GM23338 (cell line): ENCODE data around the gene MOV10. TPM values are rescaled to one million over a fixed set of nuclear protein-coding genes. Genes with fewer than 3 reads are reported as not detected.

Experiments
- ATAC-seq: fragments of 200-7000 bp; cut with Tn5 transposase; 3 replicates; pipeline ENCODE4 v1.9.1; 2020
- DNase-seq: peaks from one replicate; pipeline ENCODE4 v3.0.0-alpha.2; 2015; ENCODE audit warnings: low spot score
- H2AFZ ChIP-seq: fragments of 200-600 bp; sonication (generic); 2 replicates; pipeline ENCODE4 v1.8.0; 2016; ENCODE audit warnings: antibody characterized with exemption, mild to moderate bottlenecking, moderate library complexity
- H3F3A ChIP-seq: fragments of 200-600 bp; sonication (generic); replicated peaks from 2 replicates; pipeline ENCODE4 v1.8.0; 2017; ENCODE audit warnings: antibody characterized with exemption, mixed run types, low read depth
- H3K27ac ChIP-seq: fragments of 200-600 bp; sonication (generic); 2 replicates; pipeline ENCODE4 v1.6.1; 2016; ENCODE audit warnings: low read depth
- H3K27me3 ChIP-seq: fragments of 200-600 bp; sonication (generic); 2 replicates; pipeline ENCODE4 v1.8.0; 2016; ENCODE audit warnings: mild to moderate bottlenecking, mixed run types, moderate library complexity; ENCODE audit not compliant: insufficient read depth
- H3K36me3 ChIP-seq: fragments of 200-600 bp; sonication (generic); 2 replicates; pipeline ENCODE4 v1.8.0; 2016; ENCODE audit warnings: mild to moderate bottlenecking; ENCODE audit not compliant: insufficient read depth
- H3K4me1 ChIP-seq: fragments of 200-600 bp; sonication (generic); 2 replicates; pipeline ENCODE4 v1.8.0; 2016; ENCODE audit warnings: mild to moderate bottlenecking, moderate library complexity; ENCODE audit not compliant: insufficient read depth
- H3K4me2 ChIP-seq: fragments of 200-600 bp; sonication (generic); 2 replicates; pipeline ENCODE4 v1.7.1; 2017; ENCODE audit warnings: mixed run types
- H3K4me3 ChIP-seq: fragments of 200-600 bp; sonication (generic); 2 replicates; pipeline ENCODE4 v1.6.1; 2016; ENCODE audit warnings: mixed run types
- H3K79me2 ChIP-seq: fragments of 200-600 bp; sonication (generic); replicated peaks from 2 replicates; pipeline ENCODE4 v1.8.0; 2017; ENCODE audit warnings: mild to moderate bottlenecking; ENCODE audit not compliant: insufficient read depth
- H3K9me2 ChIP-seq: fragments of 200-600 bp; sonication (generic); 2 replicates; pipeline ENCODE4 v1.8.0; 2017; ENCODE audit not compliant: insufficient read depth
- H4K20me1 ChIP-seq: fragments of 200-600 bp; sonication (generic); replicated peaks from 2 replicates; pipeline ENCODE4 v1.8.0; 2017; ENCODE audit warnings: mild to moderate bottlenecking; ENCODE audit not compliant: insufficient read depth
- H3K27ac Mint-ChIP-seq: 2 replicates; pipeline ENCODE4 v1.8.0; 2020; ENCODE audit warnings: inconsistent platforms, mild to moderate bottlenecking, moderate library complexity, mixed read lengths
- H3K27me3 Mint-ChIP-seq: 3 replicates; pipeline ENCODE4 v1.8.0; 2022; ENCODE audit warnings: low read depth, mild to moderate bottlenecking, moderate library complexity, mixed read lengths, inconsistent platforms; ENCODE audit not compliant: insufficient read depth, poor library complexity
- H3K36me3 Mint-ChIP-seq: 3 replicates; pipeline ENCODE4 v1.8.0; 2021; ENCODE audit warnings: low read depth, mild to moderate bottlenecking, inconsistent platforms, moderate library complexity, mixed read lengths
- H3K4me1 Mint-ChIP-seq: 3 replicates; pipeline ENCODE4 v1.8.0; 2020; ENCODE audit warnings: mild to moderate bottlenecking, inconsistent platforms, mixed read lengths
- H3K4me3 Mint-ChIP-seq: 3 replicates; pipeline ENCODE4 v1.8.0; 2021; ENCODE audit warnings: moderate library complexity, mild to moderate bottlenecking, inconsistent platforms, mixed read lengths
- H3K9me3 Mint-ChIP-seq: 3 replicates; pipeline ENCODE4 v1.8.0; 2020; ENCODE audit warnings: moderate library complexity, mild to moderate bottlenecking, inconsistent platforms, mixed read lengths
- CREB1 ChIP-seq: fragments of 250-450 bp; sonication (Bioruptor Pico); IDR thresholded peaks from 2 replicates; pipeline ENCODE4 v1.5.0; 2020; ENCODE audit warnings: low read depth, mild to moderate bottlenecking, moderate library complexity
- CTCF ChIP-seq, 2 experiments: fragments of 200-600 bp in 1 of 2; sonication (generic) in 1 of 2; conservative IDR thresholded peaks; 2 replicates each; pipeline versions ENCODE4 v1.5.1 to v1.6.1; 2016 to 2017; ENCODE audit warnings: antibody characterized with exemption in 2 of 2, low read depth in 2 of 2, mild to moderate bottlenecking in 2 of 2, moderate library complexity in 1 of 2
- EZH2 ChIP-seq: fragments of 200-600 bp; sonication (generic); IDR thresholded peaks from one replicate; pipeline ENCODE4 v1.8.0; 2017; ENCODE audit warnings: antibody characterized with exemption, mild to moderate bottlenecking, low read depth; ENCODE audit not compliant: unreplicated experiment
- EZH2phosphoT487 ChIP-seq: fragments of 200-600 bp; sonication (generic); IDR thresholded peaks from one replicate; pipeline ENCODE4 v1.8.1; 2018; ENCODE audit warnings: antibody characterized with exemption; ENCODE audit not compliant: unreplicated experiment
- JUNB ChIP-seq: IDR thresholded peaks from one replicate; pipeline ENCODE4 v1.6.1; 2016; ENCODE audit warnings: antibody characterized with exemption; ENCODE audit not compliant: unreplicated experiment
- NANOG ChIP-seq: IDR thresholded peaks from 2 replicates; pipeline ENCODE4 v1.6.1; 2016; ENCODE audit warnings: antibody characterized with exemption, borderline replicate concordance
- POLR2AphosphoS5 ChIP-seq: IDR thresholded peaks from 2 replicates; pipeline ENCODE4 v1.6.1; 2016; ENCODE audit warnings: antibody characterized with exemption, low read depth
- STAT1 ChIP-seq: IDR thresholded peaks from one replicate; pipeline ENCODE4 v1.6.1; 2016; ENCODE audit warnings: antibody characterized with exemption; ENCODE audit not compliant: unreplicated experiment
- ZNF114 ChIP-seq: fragments of 250-450 bp; sonication (Bioruptor Pico); IDR thresholded peaks from 2 replicates; pipeline ENCODE4 v1.5.0; 2020; ENCODE audit warnings: mild to moderate bottlenecking, moderate library complexity
- ZNF331 ChIP-seq: fragments of 250-450 bp; sonication (Bioruptor Pico); IDR thresholded peaks from 2 replicates; pipeline ENCODE4 v1.5.0; 2020; ENCODE audit warnings: low read depth, mild to moderate bottlenecking, moderate library complexity
- ZNF462 ChIP-seq: fragments of 250-450 bp; sonication (Bioruptor Pico); IDR thresholded peaks from 2 replicates; pipeline ENCODE4 v1.5.0; 2020; ENCODE audit warnings: mild to moderate bottlenecking, moderate library complexity
- polyA plus RNA-seq: library from polyadenylated mRNA; unstranded; fragments of >200 nt; fragmentation: Nextera tagmentation; extraction: Ambion mirVana; gene quantifications from 2 replicates; pipeline ENCODE4 v1.2.1, GENCODE V29; 2016
- total RNA-seq: library from RNA; depleted of rRNA; stranded (reverse); fragments of >200 nt; shearing (Covaris generic); gene quantifications from 2 replicates; pipeline ENCODE4 v1.2.3, GENCODE V29; 2014
- TF ChIP-seq, protein P1 (sequence below): IDR thresholded peaks from one replicate; pipeline ENCODE4 v1.6.1; 2018; ENCODE audit warnings: antibody characterized with exemption; ENCODE audit not compliant: unreplicated experiment
- TF ChIP-seq, protein P2 (sequence below): IDR thresholded peaks from 2 replicates; pipeline ENCODE4 v1.6.1; 2016; ENCODE audit warnings: antibody characterized with exemption

MOV10 gene
- total and polyA plus RNA-seq, 2 experiments from 2014 or later: 53.6 to 77.6 TPM

- no peak for TF ChIP-seq ZNF462 (CRISPR knock-in tag)
- TF ChIP-seq POLR2AphosphoS5: no peak
- no peak for TF ChIP-seq JUNB
Measured at GRCh38 chr1:112689842-112690237, 15.4 kb downstream of the MOV10 start (continued).

- H3K36me3 Mint-ChIP-seq: peaks cover 49% of the 10 kb centered on the region
- no peaks in the 10 kb centered on the region for H3K9me3 Mint-ChIP-seq
- H3K4me1 Mint-ChIP-seq: peaks cover 20% of the 10 kb centered on the region
- no peak overlapping the region for H3K4me3 ChIP-seq
- no peak overlapping the region for H3K4me3 Mint-ChIP-seq
- no peak overlapping the region for H3K4me2 ChIP-seq
- H3K27me3 Mint-ChIP-seq: peaks cover 5% of the 10 kb centered on the region
- H3K27ac ChIP-seq: no peak overlapping the region
- ATAC-seq (no peak), DNase-seq (no peak)
- H2AFZ ChIP-seq: no peak overlapping the region
- no peaks in the 10 kb centered on the region for H3K79me2 ChIP-seq
- H3K36me3 ChIP-seq: no peaks in the 10 kb centered on the region; the same call in 1 of the 2 replicates
- no peak overlapping the region for H3K27ac Mint-ChIP-seq
- no peaks in the 10 kb centered on the region for H3F3A ChIP-seq
- H3K27me3 ChIP-seq: no peaks in the 10 kb centered on the region
- H4K20me1 ChIP-seq: no peaks in the 10 kb centered on the region; the same call in 1 of the 2 replicates
- H3K4me1 ChIP-seq: no peaks in the 10 kb centered on the region; the same call in none of the 2 replicates
- H3K9me2 ChIP-seq: no peaks in the 10 kb centered on the region
- TF ChIP-seq EZH2: no peak
- TF ChIP-seq CREB1 (CRISPR knock-in tag): no peak
- no peak for TF ChIP-seq ZNF114 (CRISPR knock-in tag)
- TF ChIP-seq STAT1: no peak
- no peak for TF ChIP-seq NANOG
- TF ChIP-seq, protein P1, sequence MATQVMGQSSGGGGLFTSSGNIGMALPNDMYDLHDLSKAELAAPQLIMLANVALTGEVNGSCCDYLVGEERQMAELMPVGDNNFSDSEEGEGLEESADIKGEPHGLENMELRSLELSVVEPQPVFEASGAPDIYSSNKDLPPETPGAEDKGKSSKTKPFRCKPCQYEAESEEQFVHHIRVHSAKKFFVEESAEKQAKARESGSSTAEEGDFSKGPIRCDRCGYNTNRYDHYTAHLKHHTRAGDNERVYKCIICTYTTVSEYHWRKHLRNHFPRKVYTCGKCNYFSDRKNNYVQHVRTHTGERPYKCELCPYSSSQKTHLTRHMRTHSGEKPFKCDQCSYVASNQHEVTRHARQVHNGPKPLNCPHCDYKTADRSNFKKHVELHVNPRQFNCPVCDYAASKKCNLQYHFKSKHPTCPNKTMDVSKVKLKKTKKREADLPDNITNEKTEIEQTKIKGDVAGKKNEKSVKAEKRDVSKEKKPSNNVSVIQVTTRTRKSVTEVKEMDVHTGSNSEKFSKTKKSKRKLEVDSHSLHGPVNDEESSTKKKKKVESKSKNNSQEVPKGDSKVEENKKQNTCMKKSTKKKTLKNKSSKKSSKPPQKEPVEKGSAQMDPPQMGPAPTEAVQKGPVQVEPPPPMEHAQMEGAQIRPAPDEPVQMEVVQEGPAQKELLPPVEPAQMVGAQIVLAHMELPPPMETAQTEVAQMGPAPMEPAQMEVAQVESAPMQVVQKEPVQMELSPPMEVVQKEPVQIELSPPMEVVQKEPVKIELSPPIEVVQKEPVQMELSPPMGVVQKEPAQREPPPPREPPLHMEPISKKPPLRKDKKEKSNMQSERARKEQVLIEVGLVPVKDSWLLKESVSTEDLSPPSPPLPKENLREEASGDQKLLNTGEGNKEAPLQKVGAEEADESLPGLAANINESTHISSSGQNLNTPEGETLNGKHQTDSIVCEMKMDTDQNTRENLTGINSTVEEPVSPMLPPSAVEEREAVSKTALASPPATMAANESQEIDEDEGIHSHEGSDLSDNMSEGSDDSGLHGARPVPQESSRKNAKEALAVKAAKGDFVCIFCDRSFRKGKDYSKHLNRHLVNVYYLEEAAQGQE: no peak
- no peak for TF ChIP-seq EZH2phosphoT487
- no peak for TF ChIP-seq POLR2AphosphoS5
- TF ChIP-seq, protein P2, sequence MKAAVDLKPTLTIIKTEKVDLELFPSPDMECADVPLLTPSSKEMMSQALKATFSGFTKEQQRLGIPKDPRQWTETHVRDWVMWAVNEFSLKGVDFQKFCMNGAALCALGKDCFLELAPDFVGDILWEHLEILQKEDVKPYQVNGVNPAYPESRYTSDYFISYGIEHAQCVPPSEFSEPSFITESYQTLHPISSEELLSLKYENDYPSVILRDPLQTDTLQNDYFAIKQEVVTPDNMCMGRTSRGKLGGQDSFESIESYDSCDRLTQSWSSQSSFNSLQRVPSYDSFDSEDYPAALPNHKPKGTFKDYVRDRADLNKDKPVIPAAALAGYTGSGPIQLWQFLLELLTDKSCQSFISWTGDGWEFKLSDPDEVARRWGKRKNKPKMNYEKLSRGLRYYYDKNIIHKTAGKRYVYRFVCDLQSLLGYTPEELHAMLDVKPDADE: no peak
- no peak for TF ChIP-seq JUNB
- no peak for TF ChIP-seq CTCF (conservative IDR thresholded peaks at IDR 0.05; ENCODE audit: low read depth in 2 of 2)
- TF ChIP-seq ZNF331 (CRISPR knock-in tag): no peak
Measured at GRCh38 chr1:112692681-112693080, 18.2 kb downstream of the MOV10 start.
